Inflammatory macrophage treated with lipopolysaccharide for 1 hour (primary cell): ENCODE data around the gene PHF13.
"Not testable (repeated sequence)": the region's sequence is repeated elsewhere in the genome, so short reads cannot be mapped to it uniquely, and the experiment has no call there.

Experiments used
- DNase-seq, 2 donors: peaks; one replicate each; pipeline ENCODE4 v3.0.0-alpha.2; 2020 to 2022

The PHF13 gene

GRCh38 chr1:6587261-6588005 is 26.1 kb upstream of the PHF13 start:
- no peak for DNase-seq

GRCh38 chr1:6588128-6588892 is 25.2 kb upstream of the PHF13 start:
- DNase-seq, result no peak

DNA sequence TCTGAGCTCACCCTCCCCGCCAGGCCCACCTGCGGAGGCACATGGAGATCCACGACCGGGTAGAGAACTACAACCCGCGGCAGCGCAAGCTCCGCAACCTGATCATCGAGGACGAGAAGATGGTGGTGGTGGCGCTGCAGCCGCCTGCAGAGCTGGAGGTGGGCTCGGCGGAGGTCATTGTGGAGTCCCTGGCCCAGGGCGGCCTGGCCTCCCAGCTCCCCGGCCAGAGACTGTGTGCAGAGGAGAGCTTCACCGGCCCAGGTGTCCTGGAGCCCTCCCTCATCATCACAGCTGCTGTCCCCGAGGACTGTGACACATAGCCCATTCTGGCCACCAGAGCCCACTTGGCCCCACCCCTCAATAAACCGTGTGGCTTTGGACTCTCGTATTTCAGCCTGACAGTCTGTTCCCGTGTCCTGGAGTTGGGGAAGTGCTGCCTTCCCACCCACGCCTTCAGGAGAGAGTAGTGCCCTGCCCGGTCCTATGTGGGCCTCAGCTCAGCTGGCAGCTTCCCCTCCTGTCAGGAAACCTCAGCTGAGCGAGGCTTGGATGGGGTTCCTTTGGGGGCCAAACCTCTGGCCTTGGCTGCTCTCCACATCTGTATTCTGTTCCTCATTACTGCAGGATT is 24.5 kb upstream of the PHF13 start:
- peak; percentile 65 to 80 for DNase-seq

DNA sequence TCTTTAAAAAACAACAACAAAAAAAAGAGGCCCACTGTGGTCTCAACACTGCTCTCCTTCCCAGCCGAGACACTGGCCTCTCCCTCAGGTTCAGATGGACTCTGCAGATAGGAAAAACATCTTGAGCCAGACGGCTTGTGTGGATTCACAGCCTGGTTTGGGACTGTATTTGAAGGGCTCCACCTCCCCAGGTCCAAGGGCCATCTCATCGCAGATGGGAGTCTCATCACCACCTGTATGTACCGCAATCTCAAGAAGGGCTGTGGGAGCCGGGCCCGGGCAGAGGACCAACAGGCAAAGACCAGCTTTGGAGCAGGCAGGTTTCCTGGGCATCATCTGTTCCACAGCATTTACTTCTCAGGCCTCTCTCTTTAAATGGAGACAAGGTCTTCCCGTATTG is 23.5 kb upstream of the PHF13 start:
- DNase-seq, result no peak

GRCh38 chr1:6591222-6591621 is 22.3 kb upstream of the PHF13 start:
- DNase-seq, result peak in 1 of 2 donors; percentile 38

DNA sequence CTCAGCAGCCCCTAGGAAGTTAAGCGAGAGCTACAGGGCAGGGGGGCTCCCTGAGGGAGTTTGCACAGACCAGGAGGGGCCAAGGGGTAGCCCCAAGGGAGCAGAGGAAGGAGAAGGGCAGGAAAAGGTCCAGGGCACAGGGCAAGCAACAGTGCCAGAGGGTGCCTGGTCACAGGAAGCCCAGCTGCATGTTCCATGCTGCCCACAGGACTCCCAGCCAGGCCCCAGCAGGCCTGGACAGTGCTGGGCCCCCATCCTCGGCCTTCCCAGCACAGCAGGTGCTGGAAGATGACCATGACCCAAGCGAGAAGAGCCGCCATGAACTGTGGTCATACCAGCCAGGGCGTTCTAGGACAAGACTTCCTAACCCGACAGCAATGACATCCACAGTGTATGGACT is 21.9 kb upstream of the PHF13 start:
- no peak for DNase-seq

- no peak for DNase-seq
Measured at GRCh38 chr1:6592441-6592840, 21.1 kb upstream of the PHF13 start.

DNA sequence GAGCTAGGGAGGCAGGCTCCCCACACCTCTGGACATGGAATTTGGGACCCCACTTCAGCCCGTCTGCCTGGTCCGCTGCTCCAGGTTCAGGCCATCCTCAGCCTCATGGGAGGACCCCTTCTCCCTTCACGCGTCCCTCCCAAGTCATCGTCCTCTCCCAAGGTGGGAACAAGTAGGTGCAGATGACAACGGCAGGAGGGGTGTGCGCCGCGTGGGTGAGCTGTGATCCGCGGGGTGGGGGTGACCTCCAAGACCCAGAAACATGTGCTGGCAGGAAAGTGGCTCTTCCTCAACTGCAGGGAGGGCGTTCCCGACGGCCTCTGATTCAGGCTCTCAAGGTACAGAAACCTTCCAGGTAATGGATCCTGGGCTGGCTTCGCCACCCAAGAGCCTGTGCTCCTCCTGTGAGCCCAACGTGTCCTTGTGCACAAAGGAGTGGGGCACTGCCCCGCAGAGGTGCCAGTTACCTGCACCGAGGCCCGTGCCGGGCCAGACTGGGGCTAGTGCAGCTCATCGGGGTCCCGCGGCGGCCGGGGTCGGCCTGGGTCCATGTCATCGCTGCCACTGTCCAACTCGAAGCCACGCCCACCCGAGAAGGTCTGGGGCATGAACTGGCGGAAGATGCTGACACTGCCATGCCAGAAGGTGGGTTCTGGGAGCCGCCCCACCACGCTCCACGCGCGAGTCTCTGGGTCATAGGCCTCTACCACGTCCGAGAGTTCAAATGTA is 20.5 kb upstream of the PHF13 start:
- DNase-seq, result no peak

DNA sequence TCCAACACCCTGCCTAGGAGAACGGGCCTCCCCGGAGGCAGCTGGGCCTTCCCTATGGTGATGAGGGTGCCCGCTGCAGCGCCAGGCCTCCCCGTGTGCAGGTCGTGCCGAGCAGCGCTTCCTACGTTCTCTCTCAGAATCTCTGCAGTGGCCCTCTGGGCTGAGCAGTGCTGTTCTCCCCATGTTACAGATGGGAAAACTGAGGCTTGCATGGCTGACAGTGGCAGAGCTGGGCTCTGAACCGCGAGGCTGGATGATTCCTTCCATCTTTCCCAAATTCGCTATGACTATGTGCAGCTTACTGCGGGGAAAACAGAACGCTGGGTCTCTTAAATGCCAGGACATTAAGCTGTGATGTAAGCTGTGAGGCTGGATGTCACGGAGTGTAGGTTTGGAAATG is 19.7 kb upstream of the PHF13 start:
- DNase-seq, result no peak

GRCh38 chr1:6594977-6595740 is 18.4 kb upstream of the PHF13 start:
- DNase-seq, result no peak

GRCh38 chr1:6596351-6596750 is 17.2 kb upstream of the PHF13 start:
- no peak for DNase-seq

DNA sequence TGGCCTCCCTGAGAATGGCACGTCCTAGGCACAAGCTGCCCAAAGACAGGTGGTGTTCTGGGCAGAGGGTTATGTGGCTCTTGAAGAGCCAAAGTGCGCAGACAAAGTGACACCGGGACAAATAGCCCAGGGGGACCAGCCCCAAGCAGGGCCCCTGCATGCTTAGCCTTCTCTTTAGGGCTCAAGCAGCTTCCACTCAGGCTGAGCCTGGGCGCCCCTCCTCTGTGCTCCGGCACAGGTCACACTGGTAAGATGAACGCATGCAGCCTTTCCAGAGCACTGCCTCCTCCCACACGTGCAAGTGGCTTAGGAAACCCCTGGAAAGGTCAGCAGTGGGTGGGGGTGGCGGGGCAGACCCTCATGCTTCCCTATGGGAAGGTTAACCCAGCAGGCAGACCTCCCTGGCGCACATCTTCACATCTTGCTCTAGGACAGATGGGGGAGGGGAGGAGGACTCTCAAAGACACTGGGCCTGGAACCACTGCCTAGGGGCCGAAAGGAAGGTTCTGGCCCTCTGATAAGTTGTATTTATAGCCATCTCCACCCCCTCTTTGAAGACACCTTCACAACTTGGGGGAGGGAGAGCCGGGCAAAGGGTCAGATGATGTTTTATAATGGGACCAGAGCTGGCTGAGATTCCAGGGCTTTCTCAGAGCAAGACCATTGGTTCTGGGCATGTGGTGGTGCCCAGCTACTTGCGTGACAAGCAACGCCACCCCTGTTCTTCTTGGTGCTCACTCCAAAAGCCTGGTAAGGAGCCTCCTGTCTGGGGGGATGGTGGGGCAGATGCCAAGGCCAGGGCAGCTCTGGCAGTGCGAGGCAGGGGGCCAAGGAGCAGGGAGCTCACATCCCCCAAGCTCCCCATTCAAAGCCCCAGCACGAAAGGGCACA is 16.4 kb upstream of the PHF13 start:
- no peak for DNase-seq

DNA sequence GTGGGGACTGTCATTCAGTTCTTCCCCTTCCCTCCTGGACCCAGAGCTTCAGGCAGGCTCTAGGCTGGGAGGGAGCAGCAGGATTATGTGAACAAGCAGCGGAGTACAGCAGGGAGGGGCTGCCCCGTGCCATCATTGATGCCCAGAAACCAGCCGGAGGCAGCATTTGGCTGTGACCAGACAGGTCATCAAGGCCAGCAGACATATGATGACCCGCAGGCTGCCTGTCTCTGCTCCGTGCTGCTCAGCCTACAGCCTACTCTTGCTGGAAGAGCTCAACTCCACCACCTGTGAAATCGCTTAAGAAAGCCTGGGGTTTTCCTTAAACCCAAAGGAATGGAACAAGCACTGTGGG is 15.8 kb upstream of the PHF13 start:
- no peak for DNase-seq

GRCh38 chr1:6599141-6599975 is 14.2 kb upstream of the PHF13 start:
- DNase-seq, result peak; percentile 36 to 45

GRCh38 chr1:6599991-6600390 is 13.5 kb upstream of the PHF13 start:
- DNase-seq, result not testable (repeated sequence)

DNA sequence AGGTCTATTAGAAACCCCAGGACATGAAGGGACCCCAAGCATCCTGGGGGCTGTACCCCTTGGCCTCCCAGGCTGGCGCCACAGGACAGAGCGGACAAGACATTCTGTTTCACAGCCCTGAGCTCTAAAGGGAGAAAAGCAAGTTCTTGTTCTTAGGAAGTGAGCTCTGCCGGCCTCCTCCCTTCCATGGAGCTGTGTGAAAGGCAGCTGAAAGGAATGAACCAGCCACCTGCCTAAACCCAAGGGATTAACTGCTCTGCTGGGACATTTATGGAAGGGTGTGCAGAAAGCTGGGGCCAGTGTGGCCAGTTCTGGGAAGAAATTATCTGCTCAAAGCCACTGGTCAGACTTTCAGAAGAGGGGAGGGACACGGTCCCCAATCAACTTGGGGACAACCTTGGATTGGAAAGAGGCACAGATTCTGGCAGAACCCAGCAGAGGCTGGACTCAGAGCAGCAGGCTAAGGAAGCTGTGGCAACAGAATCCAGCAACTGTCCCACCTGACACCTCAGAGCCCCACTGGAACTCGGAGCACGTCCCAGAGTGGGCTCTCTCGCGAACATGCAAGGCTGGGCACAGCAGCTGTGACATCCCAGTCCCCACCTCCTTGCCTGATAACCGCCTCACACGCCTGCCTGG is 13.0 kb upstream of the PHF13 start:
- DNase-seq, result no peak

GRCh38 chr1:6601049-6601922 is 12.2 kb upstream of the PHF13 start:
- peak; percentile 73 to 91 for DNase-seq

DNA sequence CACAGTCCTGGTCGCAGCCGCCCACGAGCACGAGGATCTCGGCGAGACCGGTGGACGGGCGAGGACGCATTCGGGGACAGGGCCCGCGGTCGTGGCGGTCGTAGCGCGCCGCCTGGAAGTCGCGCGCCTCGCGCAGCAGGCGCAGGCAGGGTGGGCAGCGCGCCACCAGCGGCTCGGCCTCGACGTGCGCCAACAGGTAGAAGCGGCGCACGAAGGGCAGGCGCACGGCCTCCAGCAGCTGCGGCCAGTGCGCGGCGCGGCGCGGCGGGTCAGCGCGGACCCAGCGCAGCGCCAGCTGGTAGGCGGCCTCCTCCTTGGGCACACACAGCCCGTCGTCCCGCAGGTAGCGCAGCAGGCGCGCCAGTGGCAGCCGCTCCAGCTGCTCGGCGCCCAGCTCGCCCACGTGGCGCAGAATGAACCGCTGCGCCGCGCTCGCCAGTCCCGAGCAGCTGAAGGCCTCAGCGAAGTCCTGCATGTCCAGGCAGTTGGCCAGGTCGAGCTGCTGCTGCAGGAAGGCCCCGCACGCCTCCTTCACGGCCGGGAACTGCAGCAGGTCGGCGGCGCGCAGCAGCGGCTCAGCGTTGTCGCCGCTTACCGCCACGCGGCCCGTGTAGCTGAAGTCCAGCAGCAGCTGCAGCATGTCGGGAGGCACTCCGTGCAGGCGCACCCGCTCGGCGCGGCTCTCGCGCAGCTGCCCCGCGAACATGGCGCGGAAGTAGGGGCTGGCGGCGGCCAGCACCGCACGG is 11.4 kb upstream of the PHF13 start:
- no peak for DNase-seq
